ENCODE data around the gene EIF3K. TPM values are rescaled to one million over a fixed set of nuclear protein-coding genes. Genes with fewer than 3 reads are reported as not detected.
A peak's percentile ranks its signal among the peaks of the same experiment; 100 is the strongest.

The EIF3K gene
- total RNA-seq, 1 experiment from 2014 or later = 2,011 TPM

DNA sequence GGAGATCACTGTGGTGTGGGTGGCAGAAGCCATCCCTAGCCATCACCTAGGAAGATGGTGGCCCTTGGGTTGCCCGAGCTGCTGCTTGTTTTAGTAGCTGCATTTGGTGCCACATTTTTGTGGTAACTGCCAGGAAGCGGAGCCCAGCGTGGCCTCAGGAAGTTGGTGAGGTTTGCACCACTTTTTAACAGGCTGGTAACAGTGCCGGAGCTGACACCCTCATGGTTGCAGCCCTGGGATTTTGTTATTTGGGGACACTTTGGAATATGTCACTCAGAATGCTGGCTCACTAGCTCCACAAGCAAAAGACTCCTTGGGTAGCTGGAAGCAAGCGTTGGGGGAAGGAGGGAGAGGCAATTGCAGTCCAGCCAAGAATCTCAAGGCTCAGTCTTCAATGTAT lies 50.6 kb downstream of the EIF3K start:
- in situ Hi-C loops (cut with HindIII; ENCODE audit: low pct_unique_long_range_greater_than_20kb, low sequenced_read_pairs) = loop anchor here (25.0 kb wide), 2 partner anchors 1118 to 1668 kb away; partner anchors contain the start of genes C19orf47, LEUTX and PLD3
- TF ChIP-seq, protein P1, sequence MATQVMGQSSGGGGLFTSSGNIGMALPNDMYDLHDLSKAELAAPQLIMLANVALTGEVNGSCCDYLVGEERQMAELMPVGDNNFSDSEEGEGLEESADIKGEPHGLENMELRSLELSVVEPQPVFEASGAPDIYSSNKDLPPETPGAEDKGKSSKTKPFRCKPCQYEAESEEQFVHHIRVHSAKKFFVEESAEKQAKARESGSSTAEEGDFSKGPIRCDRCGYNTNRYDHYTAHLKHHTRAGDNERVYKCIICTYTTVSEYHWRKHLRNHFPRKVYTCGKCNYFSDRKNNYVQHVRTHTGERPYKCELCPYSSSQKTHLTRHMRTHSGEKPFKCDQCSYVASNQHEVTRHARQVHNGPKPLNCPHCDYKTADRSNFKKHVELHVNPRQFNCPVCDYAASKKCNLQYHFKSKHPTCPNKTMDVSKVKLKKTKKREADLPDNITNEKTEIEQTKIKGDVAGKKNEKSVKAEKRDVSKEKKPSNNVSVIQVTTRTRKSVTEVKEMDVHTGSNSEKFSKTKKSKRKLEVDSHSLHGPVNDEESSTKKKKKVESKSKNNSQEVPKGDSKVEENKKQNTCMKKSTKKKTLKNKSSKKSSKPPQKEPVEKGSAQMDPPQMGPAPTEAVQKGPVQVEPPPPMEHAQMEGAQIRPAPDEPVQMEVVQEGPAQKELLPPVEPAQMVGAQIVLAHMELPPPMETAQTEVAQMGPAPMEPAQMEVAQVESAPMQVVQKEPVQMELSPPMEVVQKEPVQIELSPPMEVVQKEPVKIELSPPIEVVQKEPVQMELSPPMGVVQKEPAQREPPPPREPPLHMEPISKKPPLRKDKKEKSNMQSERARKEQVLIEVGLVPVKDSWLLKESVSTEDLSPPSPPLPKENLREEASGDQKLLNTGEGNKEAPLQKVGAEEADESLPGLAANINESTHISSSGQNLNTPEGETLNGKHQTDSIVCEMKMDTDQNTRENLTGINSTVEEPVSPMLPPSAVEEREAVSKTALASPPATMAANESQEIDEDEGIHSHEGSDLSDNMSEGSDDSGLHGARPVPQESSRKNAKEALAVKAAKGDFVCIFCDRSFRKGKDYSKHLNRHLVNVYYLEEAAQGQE (IDR thresholded peaks at IDR 0.05; ENCODE audit: insufficient read depth in 1 of 2, low read depth in 2 of 2, low read length in 1 of 2) = no peak
- TF ChIP-seq SIN3A (IDR thresholded peaks at IDR 0.05; ENCODE audit: borderline replicate concordance, insufficient read depth, low read depth, low read length) (no peak), CTCF (IDR thresholded peaks at IDR 0.05) (no peak), POLR2AphosphoS5 (IDR thresholded peaks at IDR 0.05; ENCODE audit: low read depth, low read length) (no peak), TCF7L2 (IDR thresholded peaks at IDR 0.05; ENCODE audit: low read depth, low read length) (no peak)
- no peak for DNase-seq (ENCODE audit: low read depth, low spot score)
- no peak for ATAC-seq
- no peak overlapping the region for H3K4me3 ChIP-seq (ENCODE audit: low read depth in 2 of 2, low read length in 2 of 2)
- H3K27ac ChIP-seq (ENCODE audit: low read length) = peak overlapping the region; percentile 96
- H3K4me1 ChIP-seq (ENCODE audit: control insufficient read depth, insufficient read depth, low read length) = peaks cover 92% of the 10 kb centered on the region
- no peaks in the 10 kb centered on the region for H3K9me3 ChIP-seq (ENCODE audit: control insufficient read depth, insufficient read depth, low read depth, low read length)
- ChIA-PET CTCF (interaction anchor here (0.6 to 1.1 kb wide), 2 partner anchors 68 to 1650 kb away, joined by 3 to 5 read pairs; no protein-coding TSS in a partner anchor), POLR2A (interaction anchor here (0.7 to 2.2 kb wide), 8 partner anchors 9 to 1629 kb away, joined by 3 to 16 read pairs (median 3); partner anchors contain the start of gene ACTN4)
- TSS peak; percentile 0 for BruUV-seq (replicated peaks)
- H3K36me3 ChIP-seq (ENCODE audit: control insufficient read depth, insufficient read depth, low read length) = peaks cover 13% of the 10 kb centered on the region
- no peaks in the 10 kb centered on the region for H3K27me3 ChIP-seq (ENCODE audit: control insufficient read depth, insufficient read depth, low read length)
- intact Hi-C loops (cut with micrococcal nuclease; ENCODE audit: unreplicated experiment) = no loop called here

GRCh38 chr19:38670921-38671398 lies 52.0 kb downstream of the EIF3K start:
- DNase-seq (ENCODE audit: low read depth, low spot score) = no peak
- intact Hi-C loops (cut with micrococcal nuclease; ENCODE audit: unreplicated experiment) = no loop called here
- in situ Hi-C loops (cut with HindIII; ENCODE audit: low pct_unique_long_range_greater_than_20kb, low sequenced_read_pairs) = loop anchor here (25.0 kb wide), 2 partner anchors 1116 to 1666 kb away; partner anchors contain the start of genes C19orf47, LEUTX and PLD3
- ChIA-PET POLR2A (interaction anchor here (0.5 to 2.2 kb wide), 12 partner anchors 9 to 1667 kb away, joined by 3 to 10 read pairs (median 4); partner anchors contain the start of gene ACTN4), CTCF (interaction anchor here (0.5 to 1.1 kb wide), 5 partner anchors 10 to 262 kb away, joined by 3 to 5 read pairs (median 4); partner anchors contain the start of gene ACTN4)
- Histone ChIP-seq H3K9me3 (ENCODE audit: control insufficient read depth, insufficient read depth, low read depth, low read length) (no peaks in the 10 kb centered on the region), H3K4me3 (ENCODE audit: low read depth in 2 of 2, low read length in 2 of 2) (0 out of 4 replicates have a peak overlapping the region, but pooled peaks of 1 of the 2 experiments have one; percentile 5), H3K27ac (ENCODE audit: low read length) (peak overlapping the region; percentile 96), H3K27me3 (ENCODE audit: control insufficient read depth, insufficient read depth, low read length) (no peaks in the 10 kb centered on the region), H3K4me1 (ENCODE audit: control insufficient read depth, insufficient read depth, low read length) (peaks cover 92% of the 10 kb centered on the region), H3K36me3 (ENCODE audit: control insufficient read depth, insufficient read depth, low read length) (peaks cover 16% of the 10 kb centered on the region)
- no TSS peak for BruUV-seq (replicated peaks)
- ATAC-seq = peak; percentile 14
- TF ChIP-seq TCF7L2 (IDR thresholded peaks at IDR 0.05; ENCODE audit: low read depth, low read length) (peak; percentile 80), POLR2AphosphoS5 (IDR thresholded peaks at IDR 0.05; ENCODE audit: low read depth, low read length) (no peak)
- TF ChIP-seq, protein P1 (IDR thresholded peaks at IDR 0.05; ENCODE audit: insufficient read depth in 1 of 2, low read depth in 2 of 2, low read length in 1 of 2) = no peak
